ENCODE data around the gene SLC7A8.

SLC7A8 gene

DNA sequence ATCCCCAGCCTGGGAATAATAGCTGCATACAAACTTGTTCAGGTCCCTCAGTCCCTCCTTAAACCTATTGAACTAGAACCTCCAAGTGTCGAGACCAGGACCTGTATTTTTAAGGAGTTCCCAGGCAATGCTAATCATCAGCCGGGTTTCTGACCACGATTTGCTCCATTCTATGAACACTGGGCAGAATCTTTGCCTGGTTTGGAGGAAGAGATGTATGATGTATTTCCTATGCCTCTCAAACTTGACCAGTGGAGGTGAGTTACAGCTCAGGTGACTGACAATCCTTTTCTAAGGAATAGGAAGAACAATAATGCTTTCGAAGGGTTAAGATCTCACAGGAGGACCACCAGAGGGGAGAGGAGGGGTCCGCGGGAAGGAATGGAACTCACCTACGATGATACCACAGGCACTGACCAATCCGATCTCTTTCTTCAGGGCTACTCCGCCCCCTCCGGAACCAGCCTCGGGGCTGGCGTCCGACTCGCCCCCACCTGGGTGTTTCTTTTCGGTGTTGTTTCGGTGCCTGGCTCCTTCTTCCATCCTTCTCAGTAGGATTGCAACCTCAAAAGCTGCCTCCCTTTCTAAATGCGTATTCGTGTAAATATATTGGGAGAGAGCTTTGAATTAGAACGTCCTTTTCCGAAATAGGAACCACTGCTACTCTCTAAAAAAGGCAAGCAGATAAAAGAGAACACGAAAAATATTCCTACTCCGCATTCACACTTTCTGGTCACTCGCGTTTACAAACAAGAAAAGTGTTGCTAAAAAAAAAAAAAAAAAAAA lies 895 bp downstream of the SLC7A8 start:
- peak; percentile 26 for DNase-seq

DNA sequence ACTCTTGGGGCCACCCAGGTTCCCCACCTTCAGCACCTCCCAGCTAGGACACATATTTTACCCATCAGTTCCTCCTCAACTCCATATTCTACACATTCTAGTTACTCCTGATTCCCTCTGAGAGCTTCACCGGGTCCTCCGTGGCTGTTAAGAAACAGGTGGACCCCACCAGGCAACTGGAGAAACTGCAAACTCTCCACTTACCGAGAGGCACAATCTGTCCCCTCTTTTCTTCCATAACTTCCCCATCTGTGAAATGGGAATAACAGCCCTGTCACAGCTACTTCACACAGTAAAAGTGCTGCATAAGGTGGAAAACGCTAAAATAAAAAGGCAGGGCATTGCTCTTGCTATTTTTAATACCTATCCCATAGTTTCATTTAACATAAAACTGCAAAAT lies 1.5 kb downstream of the SLC7A8 start:
- DNase-seq = no peak

DNA sequence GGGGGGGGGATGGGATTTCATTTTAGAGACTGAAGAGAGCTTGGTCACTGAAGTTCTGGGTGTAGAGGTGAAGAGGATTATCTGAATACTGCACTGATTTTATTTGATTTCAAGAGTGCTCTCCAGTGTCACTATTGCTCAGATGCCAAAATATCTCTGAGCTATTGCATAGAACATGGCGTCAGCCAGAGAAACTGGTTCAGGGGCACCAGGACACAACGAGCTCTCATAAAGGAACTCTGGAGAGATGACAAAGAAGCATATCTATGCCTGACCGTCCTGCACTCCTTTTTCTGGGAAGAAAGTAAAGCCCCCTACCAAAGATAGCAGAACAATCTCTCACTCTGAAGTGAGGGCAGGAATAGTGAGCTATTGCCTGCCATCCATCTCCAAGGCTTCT lies 2.0 kb downstream of the SLC7A8 start:
- DNase-seq = no peak

DNA sequence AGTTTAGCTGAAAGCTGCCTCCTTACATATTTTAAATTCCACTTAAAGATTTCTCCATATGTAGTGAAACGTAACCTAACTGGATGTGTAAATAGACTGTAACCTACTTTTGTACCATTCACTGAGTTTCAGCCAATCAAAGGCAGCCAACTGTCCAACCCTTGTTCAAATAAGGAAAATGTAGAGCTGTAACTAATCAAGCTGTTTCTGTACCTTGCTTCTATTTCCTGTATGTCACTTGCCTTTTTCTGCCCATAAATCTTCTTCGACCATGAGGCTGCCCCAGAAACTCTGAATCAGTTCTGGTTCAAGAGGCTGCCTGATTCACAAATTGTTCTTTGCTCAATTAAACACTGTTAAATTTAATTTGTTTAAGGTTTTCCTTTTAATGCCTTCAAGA lies 6.3 kb downstream of the SLC7A8 start:
- no peak for DNase-seq

DNA sequence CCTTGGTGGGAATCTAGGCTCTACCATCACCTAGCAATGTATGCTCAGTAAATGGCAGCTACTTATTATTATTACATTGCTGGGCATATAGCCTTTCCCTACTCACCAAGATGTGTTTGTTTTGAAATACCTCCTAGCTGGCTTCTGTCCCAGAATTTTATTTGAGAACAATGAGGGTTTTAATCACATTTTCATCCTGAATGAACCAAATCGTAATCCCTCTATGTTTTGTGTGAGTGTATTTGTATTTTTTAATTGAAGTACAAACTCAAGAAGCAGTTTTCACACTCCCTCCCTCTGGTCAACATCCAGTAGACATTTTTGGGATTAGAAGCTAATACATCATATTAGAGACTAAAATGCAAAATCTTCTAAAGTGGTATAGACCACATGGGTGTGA lies 7.6 kb downstream of the SLC7A8 start:
- no peak for DNase-seq

DNA sequence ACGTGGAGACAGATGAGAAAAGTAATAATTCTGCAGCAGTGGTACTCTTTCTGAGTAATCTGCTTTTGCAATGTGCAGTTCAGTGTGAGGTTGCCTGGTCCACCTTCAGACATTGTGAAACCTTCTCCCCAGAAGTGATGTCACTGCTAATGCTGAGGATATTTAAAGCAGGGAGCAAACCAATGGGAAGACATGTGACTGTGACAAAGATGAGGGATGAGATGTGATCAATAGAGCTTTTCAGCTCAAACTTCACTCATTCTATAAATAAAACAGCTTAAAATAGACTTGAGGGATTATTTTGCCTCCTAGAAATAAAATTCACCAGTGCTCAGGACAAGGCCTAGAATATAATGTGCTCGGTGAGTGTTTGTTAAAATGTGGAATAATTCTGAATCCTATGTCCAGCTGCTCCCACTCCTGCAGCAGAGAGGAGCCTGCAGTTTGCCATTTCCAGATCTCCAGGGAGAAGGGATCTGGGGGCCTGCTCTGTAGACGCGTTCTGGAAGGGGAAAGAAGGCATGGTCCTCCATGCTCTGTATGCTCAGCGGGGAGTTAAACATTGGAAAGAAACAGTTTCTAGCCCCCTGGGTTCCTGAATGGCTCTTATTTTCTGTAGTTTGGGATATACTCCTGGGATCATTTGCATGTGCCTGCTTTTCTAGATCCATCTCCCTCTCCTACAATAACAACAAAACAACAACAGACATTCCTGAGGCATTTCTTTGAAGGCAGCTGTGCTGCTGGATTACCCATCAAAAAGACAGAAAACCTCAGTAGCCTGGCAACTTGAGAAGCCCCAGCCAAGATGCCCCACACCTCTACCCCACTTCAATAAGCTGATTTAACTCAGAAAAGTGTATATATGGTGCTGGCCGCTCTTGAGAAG lies 8.9 kb downstream of the SLC7A8 start:
- no peak for DNase-seq

DNA sequence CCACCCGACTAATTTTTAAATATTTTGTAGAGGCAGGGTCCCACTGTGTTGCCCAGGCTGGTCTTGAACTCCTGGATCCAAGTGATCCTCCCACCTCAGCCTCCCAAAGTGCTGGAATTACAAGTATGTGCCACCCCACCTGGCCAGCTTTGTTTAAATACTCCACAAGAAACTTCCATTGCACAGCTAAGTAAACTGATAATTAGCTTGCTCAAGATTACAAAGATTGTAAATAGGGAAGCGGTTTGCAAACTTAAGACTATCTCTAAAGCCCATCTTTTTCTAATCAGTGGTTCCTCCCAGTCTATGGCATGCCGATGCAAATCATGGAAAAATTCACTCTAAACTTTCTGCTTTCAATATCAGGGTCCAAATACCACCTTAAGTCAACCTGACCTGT lies 9.7 kb downstream of the SLC7A8 start:
- DNase-seq = no peak

DNA sequence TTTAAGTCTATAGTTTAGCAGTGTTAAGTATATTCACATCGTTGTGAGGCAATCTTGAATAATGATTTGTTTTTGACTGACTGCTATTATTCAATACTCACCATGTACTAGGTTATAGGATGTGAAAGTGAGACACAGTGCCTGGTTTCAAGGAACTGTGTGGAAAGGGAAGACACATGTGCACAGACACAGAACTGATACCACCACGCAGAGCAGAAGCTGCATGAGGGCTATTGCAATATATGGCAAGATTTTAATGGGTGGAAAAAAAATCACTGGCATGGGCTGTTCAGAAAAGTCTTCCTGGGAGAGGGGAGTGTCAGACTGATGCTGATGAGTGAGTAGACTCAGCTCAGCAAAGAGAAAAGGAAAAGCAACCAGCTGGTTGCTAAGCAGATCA lies 10.4 kb downstream of the SLC7A8 start:
- no peak for DNase-seq

DNA sequence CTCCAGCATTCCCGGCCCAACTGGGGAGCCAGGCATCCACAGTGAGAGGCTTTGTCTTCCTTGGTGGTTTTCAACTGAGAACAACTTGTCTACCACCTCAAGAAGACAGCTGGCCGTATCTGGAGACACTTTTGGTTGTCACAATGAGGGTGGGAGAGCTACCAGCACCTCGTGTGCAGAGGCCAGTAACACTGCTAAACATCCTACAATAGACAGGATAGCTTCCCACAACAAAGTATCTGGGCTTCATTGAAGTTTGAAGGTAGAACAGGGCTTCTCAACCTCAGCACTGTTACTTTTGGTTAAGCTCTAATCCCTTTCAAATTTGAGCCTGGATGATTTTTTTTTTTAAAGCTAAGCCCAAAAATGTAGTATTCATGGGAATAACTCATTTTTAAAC lies 10.9 kb downstream of the SLC7A8 start:
- DNase-seq = no peak

DNA sequence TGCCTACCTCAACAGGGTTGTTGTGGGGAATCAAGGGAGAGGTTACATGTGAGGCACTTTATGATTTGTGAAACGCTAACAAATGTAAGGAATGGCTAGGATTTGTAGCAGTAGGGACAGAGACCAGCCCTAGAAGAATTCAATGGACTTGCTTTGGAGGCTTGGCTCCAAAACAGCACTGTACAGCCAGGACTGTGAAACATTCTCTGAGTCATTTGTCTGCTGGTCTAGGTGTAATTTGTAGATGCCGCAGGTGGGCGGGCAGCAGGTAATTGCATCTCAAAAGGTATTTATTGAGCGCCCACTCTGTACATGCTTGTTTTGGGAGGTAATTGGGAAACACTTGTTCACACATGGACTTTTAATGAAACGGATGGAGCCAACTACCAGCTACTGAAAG lies 11.4 kb downstream of the SLC7A8 start:
- no peak for DNase-seq

DNA sequence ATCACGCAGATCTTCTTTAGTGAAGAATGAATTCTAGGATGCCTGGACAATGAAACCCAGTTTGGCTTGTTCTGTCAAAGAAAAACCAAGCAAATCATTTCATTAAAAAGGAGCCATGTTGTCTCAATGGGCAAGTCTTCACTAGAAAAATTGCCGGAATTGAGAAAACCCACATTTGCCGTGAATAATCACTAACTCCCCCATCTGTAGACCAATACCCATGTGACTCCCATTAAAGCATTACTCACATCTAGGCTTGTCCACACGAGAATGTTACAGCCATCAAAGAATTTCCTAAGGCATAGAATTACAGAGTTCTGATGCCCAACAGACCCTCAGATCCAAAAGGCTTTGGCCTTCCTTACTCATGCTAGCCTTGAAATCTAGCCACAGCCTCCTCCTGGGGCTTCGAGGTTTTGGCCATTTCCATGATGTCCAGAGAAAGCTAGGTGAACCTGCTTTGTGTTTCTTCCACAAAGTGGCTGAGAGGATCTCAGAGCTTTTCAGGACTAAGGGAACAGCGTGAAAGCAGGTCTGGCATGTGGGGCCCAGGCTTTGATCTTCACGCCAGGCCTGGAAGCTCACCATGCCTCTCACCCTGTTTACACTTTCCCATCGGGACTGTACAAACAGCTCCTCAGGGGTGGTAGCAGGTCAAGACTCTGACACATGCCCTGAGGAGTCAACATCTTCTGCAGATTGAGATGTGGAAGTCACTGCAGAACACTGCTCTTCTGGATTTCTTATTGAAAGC lies 12.1 kb downstream of the SLC7A8 start:
- DNase-seq = no peak

DNA sequence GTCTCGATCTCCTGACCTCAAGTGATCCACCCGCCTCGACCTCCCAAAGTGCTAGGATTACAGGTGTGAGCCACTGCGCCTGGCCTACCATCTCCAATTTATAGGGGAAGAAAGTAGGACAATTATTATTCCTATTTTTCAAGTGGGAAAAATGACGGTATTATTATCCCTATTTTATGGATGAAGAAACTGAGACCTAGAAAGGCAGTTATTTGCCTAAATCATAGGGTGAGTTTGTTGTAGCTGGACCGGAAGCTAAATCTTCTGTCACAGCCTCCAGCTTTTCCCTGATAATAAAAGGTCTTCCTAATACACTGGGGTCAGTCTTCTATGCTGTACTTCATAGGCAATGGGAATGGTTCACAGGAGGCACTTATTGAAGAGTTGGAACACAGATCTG lies 13.8 kb downstream of the SLC7A8 start:
- no peak for DNase-seq

DNA sequence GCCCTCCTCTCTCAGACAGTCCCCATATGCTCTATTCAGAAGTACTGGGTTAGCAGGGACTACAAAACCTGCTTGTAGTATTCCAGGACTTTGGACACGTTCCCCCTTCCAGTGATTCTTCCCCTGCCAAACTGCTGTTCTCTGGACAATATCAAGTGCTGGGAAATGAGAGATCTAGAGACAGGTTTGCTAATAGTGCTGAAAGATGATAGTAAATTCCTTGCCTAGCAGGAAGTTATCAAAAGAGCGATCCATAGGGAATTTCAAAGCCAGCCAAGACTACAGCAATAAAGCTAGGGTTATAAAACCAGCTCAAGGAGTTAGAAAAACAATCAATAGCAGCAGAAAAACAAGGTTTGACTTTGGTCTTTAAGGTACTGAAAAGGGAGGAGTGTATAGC lies 15.2 kb downstream of the SLC7A8 start:
- DNase-seq = no peak

DNA sequence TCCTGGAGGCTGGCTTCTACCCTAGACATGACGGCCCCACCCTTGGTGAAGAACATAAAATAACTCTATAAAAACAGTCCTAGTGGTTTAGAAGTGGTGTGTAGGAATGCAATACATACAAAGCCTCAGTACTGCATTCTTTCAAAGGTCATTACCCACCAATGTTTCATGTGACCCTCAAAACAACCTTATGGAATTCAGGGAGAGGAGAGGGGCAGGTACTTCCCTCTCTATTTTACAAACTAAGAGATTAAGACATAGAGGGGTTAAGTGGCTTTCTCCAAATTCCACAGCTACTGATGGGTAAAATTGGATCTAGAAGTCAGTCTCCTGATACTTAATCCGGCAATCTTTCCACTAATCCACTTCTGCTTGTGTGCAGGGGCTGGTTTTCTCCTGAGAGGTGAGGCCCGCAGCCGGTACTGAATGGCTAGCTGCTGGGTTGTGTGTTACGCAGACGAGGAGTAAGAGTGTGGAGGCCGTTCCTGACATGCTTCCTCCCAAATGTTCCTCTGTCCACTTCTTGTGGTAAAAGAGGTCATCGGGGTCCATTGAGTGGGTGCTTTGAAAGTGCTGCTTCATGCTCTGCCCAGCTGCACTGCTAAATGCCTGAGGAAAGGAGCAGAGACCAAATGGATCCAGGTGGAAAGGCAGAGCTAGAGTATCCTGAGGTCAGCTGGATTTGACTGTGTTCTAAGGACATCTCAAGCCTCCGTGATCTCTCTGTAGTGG lies 16.2 kb downstream of the SLC7A8 start:
- no peak for DNase-seq

DNA sequence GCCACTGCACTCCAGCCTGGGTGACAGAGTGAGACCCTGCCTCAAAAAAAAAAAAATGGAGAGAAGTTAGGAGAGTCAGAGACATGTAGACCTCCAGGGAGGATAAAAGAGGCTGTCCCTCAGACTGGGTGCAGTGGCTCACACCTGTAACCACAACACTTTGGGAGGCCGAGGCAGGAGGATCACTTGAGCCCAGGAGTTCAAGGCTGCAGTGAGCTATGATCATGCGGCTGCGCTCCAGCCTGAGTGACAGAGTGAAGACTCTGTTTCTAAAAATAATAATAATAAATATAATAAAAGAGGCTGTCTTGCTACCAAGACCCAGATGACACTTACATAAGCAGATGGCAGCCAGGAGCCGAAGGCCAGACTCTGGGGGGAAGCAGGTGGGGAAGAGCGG lies 18.5 kb downstream of the SLC7A8 start:
- DNase-seq = no peak

DNA sequence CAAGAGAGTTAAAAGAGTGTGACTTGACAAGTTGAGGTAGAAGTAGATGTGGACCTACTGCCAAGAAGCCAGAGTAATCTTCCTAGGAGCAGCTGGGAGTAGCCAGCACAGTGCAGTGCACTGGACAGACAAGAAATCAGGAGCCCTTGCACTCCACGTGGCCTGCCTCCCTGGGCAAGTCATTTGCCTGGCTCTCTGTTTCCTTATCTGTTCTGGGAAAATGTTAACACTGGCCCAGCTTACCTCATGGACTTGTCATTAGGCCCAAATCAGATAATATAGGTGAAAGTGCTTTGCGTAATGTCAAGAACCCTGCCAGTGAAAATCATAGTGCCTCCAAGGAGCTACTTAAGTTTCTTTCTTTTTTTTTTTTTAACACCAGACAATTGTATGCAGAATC lies 19.2 kb downstream of the SLC7A8 start:
- DNase-seq = no peak

DNA sequence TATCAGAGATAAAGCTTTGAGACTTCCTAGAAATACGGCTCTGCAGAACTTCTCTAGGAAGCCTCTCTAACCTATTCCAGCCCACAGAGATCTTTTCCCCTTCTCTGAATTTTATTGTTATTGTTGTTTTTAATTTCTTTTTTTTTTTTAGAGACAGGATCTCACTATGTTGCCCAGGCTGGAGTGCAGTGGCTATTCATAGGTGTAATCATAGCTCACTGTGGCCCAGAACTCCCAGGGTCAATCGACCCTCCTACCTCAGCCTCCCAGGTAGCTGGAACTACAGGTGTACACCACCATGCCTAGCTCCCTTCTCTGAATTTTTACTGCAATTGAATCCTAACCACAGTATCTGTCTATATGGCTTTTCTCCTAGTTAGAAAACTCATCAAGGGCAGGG lies 19.6 kb downstream of the SLC7A8 start:
- DNase-seq = no peak

DNA sequence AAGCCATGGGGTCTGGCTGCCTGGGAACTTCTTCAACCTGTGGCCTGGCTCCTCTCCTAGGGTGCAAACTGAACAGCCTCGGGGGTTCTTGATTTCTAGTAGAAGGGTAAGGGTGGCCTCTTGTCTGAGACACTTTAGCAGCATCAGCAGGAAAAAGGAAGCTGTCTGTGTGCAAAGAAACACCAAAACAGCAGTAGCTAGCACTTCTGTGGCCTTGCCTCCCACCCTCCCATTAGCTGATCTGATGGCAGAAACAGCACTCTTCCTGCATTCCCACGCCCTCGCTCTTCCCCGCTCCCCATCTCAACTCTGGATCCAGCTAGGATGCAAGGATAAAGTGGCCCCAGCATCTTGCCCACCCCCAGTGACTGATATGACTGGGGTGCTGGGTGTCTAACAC lies 20.7 kb downstream of the SLC7A8 start:
- no peak for DNase-seq

DNA sequence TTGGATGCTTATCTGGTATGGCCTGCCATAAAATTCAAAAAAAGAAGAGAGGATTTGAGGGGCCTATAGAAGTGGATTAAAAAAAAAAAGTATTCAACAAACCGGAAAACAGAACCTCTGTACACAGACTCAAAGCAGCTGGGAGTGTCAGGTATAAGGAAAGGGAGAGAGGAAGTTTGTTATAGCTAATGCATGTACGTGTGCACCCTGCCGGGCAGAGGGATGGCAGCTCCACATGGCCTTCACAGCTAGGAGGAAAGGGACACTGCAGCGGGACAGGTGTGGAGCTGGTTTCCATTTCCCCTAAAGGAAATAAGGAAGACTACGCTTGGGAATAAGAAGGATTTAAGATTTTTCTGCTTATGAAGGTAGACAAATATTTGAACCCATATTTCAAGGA lies 21.5 kb downstream of the SLC7A8 start:
- DNase-seq = no peak

DNA sequence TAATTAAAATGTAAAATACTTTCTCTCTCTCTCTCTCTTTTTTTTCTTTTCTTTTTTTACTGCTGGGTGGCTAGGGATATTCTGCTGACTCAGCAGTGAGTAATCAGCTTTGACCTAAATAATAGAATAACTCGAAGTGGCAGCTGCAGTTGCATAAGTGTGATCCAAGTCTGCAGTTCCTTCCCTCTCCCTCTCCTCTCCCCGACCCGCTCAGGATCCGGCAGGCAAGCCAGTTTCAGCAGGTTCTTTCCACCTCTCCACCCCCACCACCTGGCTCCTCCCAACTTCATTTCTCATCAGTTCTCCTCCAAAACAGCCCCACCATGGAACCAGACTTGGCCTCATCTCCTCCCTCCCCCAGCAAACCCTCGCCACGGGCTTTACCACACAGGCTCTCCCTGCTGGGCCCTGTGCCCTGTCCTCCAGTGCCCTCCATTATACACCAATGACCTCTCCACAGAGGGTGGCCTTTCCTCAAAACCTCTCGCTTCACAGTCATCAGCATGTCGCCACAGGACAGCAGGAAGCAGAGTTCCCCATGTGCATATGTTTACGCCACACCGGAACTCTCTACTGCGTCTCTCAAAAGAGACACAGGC lies 22.4 kb downstream of the SLC7A8 start:
- DNase-seq = peak; percentile 41

DNA sequence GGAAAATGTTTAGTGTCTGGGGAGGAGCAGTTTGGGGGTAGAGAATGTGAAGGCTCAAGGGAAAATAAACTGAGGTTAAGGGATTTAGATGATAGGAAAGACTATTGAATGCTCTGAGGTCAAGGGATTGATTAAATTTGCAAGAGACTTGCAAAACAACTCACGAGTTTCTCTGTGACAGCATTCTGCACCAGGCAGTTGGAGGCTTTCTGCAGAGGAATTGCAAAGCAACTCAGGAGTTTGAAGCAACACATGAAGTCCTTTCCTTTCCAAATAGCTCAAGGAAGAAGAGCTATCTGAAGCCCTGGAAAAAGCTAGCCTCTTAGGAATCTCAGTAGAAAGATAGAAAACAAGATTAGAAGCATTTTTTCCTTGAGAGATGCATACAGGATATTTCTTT lies 23.9 kb downstream of the SLC7A8 start:
- no peak for DNase-seq

DNA sequence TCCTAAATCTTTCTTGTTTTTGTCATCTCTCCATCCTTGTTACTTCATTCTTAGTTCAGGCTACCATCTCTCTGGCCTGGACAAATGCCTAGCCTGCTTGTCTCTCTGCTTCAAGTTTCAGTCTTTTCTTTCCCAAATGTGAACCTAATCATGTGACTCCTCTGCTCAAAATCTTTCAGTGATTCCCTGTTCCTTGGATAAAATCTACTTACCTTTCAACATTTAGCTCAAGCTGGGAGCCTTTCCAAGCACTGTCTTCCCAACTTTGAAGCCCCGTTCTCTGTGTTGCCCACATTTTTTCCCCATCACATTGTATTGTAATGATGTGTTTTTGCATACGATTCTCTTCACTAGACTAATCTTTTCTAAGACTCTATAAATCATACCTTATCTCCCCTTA lies 24.7 kb downstream of the SLC7A8 start:
- DNase-seq = no peak
